ENCODE measurements around the gene EXOC3.
"Not testable (repeated sequence)": the region's sequence is repeated elsewhere in the genome, so short reads cannot be mapped to it uniquely, and the experiment has no call there.

EXOC3 gene

DNA sequence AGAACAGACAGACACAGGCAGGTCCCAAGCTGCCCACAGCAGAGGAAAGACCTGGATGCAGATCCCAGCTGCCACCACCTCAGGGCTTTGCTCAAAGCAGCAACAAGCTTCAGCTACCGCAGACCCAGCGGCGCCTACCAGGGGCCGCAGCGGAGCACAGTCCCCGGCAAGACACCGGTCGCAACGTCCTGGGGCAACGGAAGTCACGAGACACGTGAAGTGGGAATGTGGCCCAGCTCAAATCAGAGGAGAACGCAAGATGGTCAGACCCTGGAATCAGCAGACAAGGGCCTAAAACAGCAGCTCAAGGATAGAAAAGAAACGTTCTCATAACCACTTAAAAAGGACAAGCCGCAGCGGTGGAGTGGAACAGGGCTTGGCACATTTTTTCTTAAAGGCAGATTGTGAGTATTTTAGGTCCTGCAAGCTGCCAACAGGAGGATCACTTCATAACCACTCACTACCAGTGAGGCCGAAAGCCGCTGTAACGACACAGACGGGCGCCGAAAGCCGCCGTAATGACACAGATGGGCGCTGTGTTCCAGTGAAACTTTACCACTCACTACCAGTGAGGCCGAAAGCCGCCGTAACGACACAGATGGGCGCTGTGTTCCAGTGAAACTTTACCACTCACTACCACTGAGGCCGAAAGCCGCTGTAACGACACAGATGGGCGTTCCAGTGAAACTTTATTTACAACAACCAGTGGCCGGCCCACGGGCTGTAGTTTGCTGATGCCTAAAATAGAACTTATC, 59.5 kb downstream of the EXOC3 start:
- no peak for DNase-seq (ENCODE audit: low spot score)

DNA sequence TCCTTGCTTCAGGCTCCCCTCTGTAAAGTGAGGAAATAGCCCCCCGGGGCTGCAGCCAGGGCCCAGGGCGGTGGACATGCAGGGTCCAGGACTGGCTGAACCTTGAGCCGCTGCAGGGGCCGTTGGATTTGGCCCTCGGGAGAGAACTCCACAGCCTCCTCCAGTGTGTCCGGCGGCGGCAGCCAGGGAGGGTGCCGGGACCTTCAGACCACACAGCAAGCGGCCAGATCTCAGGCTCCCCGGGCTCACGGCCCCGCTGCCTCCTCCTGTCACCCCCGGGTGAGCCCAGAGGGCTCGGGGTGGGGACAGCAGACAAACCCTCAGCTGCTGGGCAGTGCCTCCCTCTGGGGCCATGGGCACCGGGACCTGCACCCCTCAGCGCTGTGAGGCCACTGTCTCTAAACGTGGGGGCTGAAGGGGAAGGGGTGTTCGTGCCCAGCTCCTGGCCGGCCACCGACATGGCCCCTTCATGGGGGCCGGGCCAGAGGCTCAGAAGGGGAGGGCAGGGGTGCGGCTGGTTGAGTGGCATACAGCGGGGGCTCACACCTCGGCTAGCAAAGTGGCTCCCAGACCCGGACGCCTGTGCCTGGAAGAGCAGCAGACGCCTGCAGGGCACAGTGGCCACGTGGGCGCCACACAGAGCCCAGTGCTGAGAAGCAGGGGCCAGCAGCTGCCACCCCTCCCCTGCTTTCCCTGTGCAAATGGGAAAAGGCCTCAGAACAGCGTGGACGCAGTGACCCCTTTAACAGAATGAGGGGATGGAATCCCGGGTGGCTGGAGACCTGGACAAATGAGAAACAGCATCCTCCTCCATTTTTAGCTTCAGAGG, 61.6 kb downstream of the EXOC3 start:
- no peak for DNase-seq (ENCODE audit: low spot score)

DNA sequence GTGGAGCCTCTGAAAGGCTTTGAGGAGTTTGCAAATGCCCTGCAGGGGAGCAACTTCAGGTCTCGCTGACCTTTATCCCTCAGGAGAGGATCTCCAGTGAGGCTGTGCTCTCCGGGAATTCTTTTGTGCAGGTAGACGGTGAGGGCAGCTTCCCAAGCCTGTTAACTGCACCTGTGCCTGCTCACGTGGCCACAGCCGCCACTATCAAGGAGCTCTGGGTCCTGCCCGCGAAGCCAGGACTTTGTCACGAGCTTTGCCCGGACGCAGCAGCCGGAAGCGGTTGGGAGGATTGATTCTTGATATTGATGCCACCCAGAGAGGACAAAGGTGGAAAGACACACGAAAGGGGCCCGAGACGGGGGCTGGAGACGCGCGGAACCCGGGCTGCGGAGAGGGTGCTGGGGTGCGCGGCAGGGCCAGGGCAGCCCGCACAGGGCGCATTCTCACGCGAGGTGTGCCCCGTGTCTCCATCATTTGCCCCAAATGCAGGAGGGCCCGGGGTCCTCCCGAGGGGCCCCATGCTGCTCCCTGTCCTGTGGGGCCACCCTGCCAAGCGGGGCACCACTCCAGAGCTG, 63.1 kb downstream of the EXOC3 start:
- DNase-seq (ENCODE audit: low spot score): no peak

DNA sequence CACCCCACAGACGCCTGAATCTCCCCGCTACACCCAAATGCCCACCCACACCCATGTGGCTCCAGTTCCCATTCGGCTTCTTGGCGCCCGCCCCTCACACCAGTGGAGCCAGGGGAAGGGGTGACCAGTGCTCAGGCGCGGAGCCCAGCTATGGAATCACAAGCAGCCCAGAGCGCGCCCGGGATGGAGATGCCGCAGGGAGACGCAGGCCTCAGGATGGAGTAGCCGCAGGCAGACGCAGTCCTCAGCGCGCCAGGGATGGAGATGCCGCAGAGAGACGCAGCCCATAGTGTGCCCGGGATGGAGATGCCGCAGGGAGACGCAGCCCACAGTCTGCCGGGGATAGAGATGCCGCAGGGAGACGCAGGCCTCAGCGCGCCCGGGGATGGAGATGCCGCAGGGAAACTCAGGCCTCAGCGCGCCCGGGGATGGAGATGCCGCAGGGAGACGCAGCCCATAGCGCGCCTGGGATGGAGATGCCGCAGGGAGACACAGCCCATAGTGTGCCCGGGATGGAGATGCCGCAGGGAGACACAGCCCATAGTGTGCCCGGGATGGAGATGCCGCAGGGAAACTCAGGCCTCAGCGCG, 65.1 kb downstream of the EXOC3 start:
- not testable (repeated sequence) for DNase-seq (ENCODE audit: low spot score)

DNA sequence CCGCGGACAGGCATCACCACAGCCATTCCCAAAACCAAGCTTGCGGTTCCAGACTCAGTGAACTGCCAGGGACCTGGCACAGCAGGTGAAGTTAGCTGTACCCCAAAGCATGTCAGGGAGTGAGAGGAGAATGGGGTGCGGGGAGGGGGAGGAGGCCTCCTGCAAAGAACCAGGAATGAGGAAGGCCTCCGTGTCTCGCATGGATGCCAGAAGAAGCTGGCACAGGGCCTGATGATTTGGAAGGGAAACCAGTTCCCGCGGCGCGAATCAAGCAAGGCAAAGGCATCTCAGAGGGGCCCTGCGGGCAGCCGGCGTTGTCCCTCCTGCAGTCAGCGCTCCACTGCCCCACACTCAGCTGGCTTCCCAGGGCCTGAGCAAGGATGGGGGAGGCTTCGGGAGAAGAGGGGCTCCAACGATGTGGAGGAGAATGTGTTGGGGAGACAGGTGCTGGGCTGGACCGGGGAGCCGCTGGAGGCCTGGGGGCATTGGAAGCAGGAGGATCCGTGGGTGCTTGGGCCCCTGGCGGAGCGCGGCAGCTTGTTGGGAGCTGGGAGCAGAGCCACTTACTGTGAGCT, 66.7 kb downstream of the EXOC3 start:
- no peak for DNase-seq (ENCODE audit: low spot score)

DNA sequence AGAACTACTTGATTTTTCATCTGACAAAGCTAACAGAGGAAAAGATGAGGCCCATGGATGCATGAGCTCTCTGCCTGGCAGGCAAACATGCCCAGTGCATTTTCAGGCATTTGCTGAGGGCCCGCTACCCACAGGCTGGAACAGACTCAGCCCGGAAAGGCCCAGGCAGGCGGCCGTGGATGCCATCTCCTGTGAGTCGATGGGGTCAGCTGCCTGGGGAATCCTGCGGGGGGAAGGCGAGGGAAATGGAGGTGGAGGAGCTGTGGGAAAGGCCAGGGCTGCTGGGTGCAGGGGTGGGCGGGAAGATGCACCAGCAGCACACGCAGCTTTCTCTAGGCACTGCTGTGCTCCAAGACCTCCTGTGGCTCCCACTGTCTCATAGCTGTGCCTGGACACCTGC, 67.5 kb downstream of the EXOC3 start:
- DNase-seq (ENCODE audit: low spot score): no peak

DNA sequence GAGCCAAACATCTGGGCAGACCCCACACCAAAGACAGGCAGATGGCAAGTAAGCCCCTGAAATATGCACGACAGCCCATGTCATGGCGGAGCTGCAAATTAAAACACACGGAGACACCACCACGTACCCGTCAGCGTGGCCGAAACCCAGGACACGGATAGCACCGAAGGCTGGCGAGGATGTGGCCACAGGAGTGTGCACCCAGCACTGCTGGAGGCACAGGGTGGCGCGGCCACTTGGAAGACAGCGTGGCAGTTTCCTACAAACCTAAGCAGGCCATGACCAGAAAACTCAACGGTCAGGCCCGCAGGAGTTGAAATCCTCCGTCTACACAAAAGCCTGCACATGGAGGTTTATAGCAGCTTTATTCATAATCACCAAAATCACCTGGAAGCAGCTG, 68.5 kb downstream of the EXOC3 start:
- no peak for DNase-seq (ENCODE audit: low spot score)

DNA sequence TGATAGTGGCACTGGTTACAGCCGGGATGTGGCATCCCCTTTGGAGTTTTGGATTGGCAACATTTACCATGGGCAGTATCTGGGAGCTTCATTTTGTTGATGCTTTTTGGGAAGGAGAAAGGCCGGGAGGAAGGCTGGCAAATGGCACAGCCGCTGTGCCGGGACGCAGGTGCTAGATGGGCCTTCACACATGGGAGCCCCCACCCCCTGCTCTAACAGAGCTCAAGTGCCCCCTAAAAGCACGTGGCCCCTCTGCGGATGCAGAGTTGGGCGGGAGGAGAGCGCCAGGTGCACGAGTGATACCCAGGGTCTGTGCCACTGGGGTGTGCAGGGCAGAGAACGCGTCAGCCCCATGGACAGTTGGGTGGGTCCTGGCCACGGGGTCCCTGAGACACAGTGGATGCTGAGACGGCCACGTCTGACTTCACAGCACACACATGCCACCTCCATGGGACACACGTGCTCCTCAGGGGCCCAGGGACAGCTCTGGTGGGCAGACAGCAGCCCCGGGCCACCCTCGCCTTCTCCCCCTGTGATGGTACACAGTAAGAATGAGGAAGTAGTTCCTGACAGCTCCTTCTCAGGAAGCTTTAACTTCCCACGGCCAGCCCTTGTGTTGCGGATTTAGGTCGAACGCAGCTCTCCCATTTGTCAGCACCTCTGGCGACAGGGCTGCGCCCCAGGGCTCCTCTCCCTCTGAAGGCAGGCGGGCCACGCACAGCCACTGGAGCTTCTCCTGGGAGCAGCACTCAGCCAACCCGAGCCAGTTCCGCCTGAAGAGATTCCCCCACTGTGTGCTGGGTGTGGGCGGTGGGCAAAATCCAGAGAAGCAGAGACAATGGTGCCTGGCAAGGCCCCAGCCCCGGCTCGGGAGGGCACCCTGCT, 70.5 kb downstream of the EXOC3 start:
- DNase-seq (ENCODE audit: low spot score): no peak

DNA sequence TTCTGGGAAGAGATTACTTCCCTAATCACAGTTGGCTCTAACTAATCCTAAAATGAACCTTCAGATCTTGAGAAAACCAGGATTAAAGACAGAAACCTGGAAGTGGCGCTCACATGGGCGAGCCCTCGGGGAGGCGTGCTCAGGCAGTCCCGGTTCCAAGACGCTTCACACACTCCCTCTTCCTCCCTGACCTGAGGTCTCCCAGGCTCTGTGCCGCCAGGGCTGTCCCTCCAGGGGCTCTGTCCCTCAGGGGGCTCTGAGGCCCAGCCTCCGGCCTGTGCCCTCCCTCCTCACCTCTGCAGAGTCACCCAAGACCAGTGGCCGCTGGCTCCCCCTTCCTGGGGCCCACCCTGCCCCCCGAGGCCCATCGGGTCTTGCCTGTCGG, 71.1 kb downstream of the EXOC3 start:
- DNase-seq (ENCODE audit: low spot score): no peak

DNA sequence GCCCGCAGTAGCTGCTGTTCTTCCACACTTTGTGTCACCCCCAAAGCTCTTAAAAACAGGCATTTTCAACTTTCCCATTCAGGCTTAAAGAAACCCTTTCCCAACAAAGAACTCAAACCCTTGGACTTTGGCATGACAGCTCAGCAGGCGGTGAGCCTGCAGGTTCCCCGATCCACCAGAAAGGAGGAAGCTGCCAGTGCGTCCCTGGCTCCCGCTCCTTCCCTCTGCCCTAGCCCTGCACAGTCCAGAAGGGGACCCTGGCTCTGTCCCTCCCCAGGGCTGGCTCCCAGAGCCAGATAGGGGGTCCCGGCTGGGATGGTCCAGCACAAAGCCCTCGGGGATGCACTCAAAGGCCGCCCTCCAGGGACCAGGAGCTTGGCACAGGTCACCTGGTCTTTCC, 71.7 kb downstream of the EXOC3 start:
- DNase-seq (ENCODE audit: low spot score): no peak

DNA sequence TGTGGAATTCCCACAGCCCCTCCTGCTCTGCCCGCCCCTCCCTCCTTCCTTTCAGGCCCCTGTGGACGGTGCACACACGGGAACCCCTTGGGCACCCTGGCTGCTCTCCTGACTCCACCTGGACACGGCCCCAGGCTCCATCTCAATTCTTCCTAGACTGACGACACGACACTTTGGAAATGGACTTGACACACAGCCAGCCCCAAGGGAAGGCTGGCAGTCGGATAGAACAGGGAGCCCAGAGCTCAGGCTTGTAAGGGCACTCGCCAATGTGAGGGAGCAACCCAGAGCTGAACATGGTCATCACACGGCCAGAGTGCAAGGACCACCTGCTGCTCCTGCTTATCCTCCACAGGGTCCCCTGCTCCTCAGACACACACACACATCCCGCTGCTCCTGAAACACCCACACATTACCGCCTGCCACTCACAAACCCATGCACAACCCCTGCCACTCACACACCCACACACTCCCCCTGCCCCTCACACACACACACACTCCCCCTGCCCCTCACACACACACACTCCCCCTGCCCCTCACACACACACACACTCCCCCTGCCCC, 72.4 kb downstream of the EXOC3 start:
- DNase-seq (ENCODE audit: low spot score): no peak

DNA sequence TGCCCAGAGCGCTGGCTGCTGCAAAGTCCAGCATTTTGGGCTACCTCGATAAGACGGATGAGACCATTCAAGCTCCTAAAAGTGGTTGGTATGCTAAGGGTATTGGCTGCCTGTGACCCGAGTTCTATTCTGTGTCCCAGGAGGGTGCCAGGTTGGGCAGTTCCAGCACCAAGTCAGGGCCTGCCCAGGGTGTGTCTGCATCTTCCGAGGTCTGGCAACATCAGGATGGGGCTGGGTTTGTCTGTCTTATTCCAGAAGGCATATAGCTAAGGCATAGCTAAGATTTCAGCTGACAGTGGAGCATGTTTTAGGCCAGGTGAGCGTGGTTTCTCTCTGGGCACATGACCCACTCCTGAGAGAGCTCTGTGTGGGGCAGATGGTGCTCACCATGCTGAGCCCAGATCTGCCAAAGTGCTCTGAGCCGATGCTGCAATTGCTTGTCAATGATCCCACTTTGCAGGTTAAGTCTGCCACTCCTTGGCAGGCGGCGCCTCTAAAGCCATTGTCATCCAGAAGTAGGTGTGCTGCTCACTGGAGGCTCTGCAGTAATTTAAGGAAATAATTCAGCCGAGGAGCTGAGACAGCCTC, 73.5 kb downstream of the EXOC3 start:
- DNase-seq (ENCODE audit: low spot score): no peak

Data from putamen (tissue), 1 donor.